ENCODE data around the gene CENPA. TPM values are rescaled to one million over a fixed set of nuclear protein-coding genes. Genes with fewer than 3 reads are reported as not detected.

CENPA gene
- total and polyA plus RNA-seq, 2 of the 13 experiments (the other 11 are each of a cell fraction or from before 2014, with no cell fraction given) = 28.5 to 38.5 TPM

- peak; percentile 38; the same call in 1 of the 2 replicates for TF ChIP-seq PAXIP1 (CRISPR knock-in tag; conservative IDR thresholded peaks at IDR 0.05)
- peak; percentile 38 for TF ChIP-seq HNF1B (CRISPR knock-in tag; IDR thresholded peaks at IDR 0.05)
- TF ChIP-seq HMG20B (CRISPR knock-in tag; conservative IDR thresholded peaks at IDR 0.05) = peak; percentile 51; the same call in 1 of the 2 replicates
- no peak for TF ChIP-seq NFKB2 (CRISPR knock-in tag; IDR thresholded peaks at IDR 0.05; ENCODE audit: borderline replicate concordance)
- no peak for TF ChIP-seq ZNF597 (CRISPR knock-in tag; IDR thresholded peaks at IDR 0.05)
- TF ChIP-seq ZNF713 (CRISPR knock-in tag; IDR thresholded peaks at IDR 0.05) = no peak
- no peak for TF ChIP-seq ZBTB44 (CRISPR knock-in tag; IDR thresholded peaks at IDR 0.05)
- TF ChIP-seq ZNF207 (IDR thresholded peaks at IDR 0.05; ENCODE audit: borderline replicate concordance) = no peak
- no peak for TF ChIP-seq ISX (CRISPR knock-in tag; conservative IDR thresholded peaks at IDR 0.05)
- TF ChIP-seq SOX6 (IDR thresholded peaks at IDR 0.05) = no peak
- peak; percentile 78 for TF ChIP-seq SOX6 (CRISPR knock-in tag; IDR thresholded peaks at IDR 0.05)
- no peak for TF ChIP-seq GMEB1 (CRISPR knock-in tag; IDR thresholded peaks at IDR 0.05; ENCODE audit: borderline replicate concordance)
- peak; percentile 38; the same call in 1 of the 2 replicates for TF ChIP-seq ZNF503 (CRISPR knock-in tag; IDR thresholded peaks at IDR 0.05)
- TF ChIP-seq THAP11 (CRISPR knock-in tag; IDR thresholded peaks at IDR 0.05) = peak; percentile 69
These were observed 27.7 kb upstream of the CENPA start (continued) for GRCh38 chr2:26757873-26758789.

All from HepG2 (cell line).